NCI-H2227 (cell line): ENCODE results near the gene TIA1.

Source experiments
- DNase-seq: peaks from one replicate; lab custom pipeline; 2025; ENCODE audit not compliant: unreplicated experiment; lab: John Stamatoyannopoulos, UW

TIA1 gene

DNA sequence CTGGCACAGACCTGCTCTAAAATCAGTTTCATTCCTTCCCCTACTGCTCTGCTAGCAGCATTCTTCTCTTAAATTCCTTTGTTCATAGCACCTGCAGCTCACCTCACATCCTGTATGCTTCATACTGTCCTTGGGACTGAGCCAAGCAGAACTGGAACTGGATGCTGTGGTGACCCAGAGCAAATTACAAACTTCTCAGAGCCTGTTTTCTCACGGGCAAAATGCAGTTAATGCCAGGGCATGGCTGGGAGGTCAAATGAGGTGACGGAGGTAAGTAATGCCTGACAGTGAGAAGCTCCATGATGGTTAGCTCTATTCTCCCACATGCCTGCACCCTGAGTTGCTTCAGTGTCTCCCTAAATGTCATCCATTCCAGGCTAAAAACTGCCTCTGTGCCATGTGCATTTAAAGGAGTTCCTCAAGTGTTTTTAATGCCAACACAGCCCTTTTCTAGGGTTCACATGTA lies 87.3 kb downstream of the TIA1 start:
- DNase-seq, result no peak

DNA sequence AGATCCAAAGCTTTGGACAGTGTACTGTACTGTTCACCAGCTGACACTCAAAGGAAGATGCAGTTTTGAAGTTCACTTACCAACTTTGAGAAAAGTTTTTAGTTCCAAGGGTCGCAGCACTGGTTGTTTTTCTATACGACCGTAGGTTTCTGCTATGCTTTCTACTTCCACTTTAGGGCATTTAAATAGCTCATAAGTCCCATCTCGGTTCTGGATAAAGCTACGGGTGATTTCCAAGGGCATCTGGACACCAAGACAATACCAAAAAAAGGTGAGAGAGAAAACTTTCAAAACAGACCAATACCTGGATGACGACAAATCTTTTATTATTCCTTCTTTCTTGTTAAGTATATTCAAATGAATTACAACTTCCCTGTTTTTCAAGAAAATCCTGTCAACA lies 87.9 kb downstream of the TIA1 start:
- no peak for DNase-seq
